GM19193 (cell line): Measurements from ENCODE around the gene MNAT1.

Experiments used
- POLR2A ChIP-seq: IDR thresholded peaks from 4 replicates; pipeline ENCODE4 v1.6.1; 2011; ENCODE audit not compliant: insufficient read depth, insufficient read length; ENCODE audit errors: extremely low read depth

Gene MNAT1

GRCh38 chr14:60882219-60882618, 147.7 kb downstream of the MNAT1 start:
- TF ChIP-seq POLR2A, result no peak

- no peak for TF ChIP-seq POLR2A
These were observed 149.6 kb downstream of the MNAT1 start for GRCh38 chr14:60884134-60884533.

DNA sequence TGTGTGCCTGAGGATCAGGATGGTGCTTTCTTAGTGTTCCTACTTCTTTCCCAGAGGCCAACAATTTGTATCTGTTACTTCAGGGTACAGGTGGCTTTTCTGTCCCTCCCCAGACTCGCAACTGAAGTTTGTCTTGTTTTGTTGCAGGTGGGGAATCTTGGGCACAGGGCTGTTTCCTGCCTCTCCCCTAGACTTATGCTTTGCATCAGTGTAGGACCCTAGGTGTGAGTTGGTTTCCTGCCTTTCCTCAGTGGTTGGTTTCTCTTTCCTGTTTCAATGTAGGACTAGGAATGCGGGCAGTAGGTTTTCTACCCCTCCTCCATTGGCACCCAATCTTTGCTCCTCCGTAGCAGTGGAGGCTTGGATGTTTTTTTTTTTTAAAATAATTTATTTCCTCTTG, 159.3 kb downstream of the MNAT1 start:
- TF ChIP-seq POLR2A, result no peak

GRCh38 chr14:60904381-60904780, 169.8 kb downstream of the MNAT1 start:
- no peak for TF ChIP-seq POLR2A

DNA sequence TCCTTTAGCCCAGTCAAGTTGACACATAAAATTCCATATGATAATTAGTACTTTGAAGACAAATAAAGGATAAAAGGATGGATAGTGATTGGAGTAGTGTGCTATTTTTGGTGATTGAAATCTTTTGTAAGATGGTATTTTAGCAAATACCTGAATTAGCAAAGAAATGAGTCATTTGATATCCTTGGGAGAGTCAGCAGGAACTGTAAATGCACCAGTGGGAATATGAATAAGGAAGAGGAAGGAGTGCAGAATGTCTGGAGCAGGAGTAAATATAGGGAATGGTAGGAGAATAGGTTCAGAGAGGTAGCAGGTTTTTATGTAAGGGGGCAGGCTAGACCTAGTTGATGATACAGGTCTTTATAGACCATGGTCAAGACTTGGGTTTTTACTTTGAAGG, 171.4 kb downstream of the MNAT1 start:
- TF ChIP-seq POLR2A, result no peak

DNA sequence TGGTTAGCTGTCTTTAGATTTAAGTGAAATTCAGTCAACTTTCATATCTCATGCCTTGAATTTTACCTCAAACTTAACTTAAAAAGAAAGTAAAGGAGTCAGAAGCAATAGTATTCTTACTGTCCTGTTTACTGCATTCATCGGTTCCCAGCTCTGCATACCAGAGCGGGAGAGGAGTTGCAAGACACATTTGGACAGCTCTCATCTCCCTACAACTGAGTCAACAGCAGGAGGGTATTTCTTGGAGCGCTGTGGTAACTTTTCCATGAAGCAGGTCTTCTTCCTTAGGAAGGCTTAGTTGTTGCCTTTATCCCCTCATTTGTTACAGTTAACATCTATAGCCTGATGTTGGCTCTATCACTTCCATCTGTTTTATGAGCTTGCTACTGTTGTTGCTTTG, 181.2 kb downstream of the MNAT1 start:
- no peak for TF ChIP-seq POLR2A

DNA sequence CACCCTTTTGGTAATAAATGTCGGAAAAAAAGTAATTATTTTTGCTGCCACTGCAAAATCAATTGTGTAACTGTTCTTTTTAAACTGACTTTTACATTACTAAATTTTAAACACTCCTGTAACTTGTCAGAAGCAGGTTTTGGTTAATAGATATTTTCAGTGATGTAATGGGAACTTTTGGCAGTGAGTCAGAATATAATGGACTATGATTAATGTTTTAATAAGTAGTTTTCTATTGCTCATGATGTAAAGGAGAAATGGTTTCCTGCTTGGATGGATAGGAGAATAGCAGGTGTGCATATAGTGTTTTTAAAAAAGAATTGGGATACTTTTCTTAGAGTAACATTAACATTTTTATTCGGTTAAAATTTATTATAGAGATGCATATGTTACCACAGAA, 187.5 kb downstream of the MNAT1 start:
- no peak for TF ChIP-seq POLR2A

- TF ChIP-seq POLR2A, result no peak
These were observed 190.7 kb downstream of the MNAT1 start for GRCh38 chr14:60925286-60925685.

- TF ChIP-seq POLR2A, result no peak
These were observed 191.4 kb downstream of the MNAT1 start for GRCh38 chr14:60926002-60926401.

DNA sequence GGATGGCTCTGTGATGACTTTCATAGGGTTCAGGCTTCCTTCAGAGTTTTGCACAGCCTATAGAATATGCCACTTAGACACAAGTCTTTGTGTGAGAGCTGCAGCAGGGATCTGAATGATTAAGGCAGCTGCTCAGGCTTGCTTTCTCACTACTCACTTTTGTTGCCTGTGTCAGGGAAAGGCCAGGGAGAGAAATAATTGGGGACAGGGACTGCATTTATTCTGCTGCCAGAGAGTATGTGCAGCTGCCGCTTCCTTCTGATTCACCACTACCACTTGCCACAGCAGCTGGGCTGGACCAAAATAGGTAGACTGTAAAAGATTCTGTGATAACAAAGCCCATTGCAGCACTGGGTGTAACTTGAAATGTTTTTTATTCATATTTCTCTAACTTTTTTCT, 196.7 kb downstream of the MNAT1 start:
- no peak for TF ChIP-seq POLR2A

DNA sequence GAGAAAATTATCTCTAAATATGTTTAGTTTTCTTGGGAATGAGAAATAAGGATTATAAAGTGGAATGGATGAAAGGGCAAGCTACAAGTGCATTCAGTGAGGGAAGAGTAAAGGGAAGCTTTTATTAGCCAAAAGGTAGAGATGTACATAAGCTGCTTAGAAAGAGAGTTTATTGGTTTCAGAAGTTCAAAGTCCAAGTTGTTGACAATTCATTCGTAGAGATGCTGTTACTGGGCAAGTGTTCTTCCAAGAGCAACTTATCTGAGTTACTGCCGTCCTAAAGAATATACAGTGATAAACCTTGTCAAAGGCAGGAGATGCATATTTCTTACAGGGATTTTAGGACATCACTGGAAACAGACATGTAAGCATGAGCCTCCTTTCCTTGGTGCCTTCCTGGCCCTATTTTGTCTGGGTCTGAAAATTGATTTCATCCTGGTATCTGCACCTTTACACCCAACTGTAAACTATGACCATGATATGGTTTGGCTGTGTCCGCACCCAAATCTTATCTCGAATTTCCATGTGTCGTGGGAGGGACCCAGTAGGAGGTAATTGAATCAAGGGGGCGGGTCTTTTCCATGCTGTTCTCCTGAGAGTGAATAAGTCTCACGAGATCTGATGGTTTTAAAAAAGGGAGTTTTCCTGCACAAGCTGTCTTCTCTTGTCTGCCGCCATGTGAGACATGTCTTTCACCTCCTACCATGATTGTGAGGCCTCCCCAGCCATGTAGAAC, 199.5 kb downstream of the MNAT1 start:
- TF ChIP-seq POLR2A, result no peak

GRCh38 chr14:60935319-60935718, 200.8 kb downstream of the MNAT1 start:
- no peak for TF ChIP-seq POLR2A

DNA sequence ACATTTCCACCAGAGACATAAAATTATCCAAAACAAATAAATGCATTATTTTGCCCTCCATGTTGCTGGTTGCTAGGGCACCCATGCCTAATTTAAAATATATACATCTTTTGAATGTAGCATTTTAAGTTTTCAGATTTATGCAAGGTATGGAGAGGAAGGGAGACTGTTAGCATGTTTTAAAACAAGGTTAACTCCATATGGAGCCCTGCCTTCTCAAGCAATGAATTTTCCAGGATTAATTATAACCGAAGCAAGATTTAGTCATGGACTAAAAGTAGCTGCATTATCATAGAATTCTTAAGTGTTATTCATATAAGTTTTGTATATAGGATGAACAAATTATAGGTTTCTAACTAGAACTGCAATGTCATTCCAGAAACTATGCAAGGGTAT, 209.1 kb downstream of the MNAT1 start:
- no peak for TF ChIP-seq POLR2A

DNA sequence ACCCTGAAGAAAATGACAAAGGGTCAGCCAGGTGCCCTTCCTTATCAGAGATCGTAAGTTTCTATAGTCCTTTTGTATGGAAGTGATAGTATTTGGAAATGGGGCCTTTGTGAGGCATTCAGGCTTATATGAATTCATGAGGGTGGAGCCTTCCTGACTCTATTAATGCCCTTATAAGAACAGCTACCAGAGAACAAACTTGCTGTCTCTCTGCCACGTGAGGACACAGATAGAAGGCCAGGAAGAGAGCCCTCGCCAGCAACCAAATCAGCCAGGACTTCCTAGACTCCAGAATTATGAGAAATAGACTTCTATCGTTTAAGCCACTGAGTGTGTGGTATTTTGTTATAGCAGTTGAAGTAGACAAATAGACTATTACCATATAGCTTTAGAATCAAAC, 209.6 kb downstream of the MNAT1 start:
- TF ChIP-seq POLR2A, result no peak

DNA sequence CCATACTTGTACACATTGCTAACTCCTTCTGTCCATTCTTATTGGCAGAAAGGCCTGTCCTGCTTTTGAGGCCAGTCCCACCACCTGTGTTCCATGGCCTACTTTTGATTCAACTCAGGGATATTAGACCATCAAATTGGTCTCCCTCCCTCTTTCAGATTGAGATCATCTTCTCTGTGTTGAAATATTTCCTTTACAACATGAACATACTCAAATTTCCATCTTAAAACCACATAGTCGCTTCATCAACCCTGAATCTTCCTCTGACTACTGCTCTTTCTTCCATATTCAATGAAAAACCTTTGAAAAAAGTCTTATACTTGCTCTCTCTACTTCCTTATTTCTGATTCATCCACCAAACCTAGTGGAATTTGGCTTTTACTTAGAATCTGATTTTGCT, 211.4 kb downstream of the MNAT1 start:
- TF ChIP-seq POLR2A, result no peak

GRCh38 chr14:60946773-60947172, 212.2 kb downstream of the MNAT1 start:
- no peak for TF ChIP-seq POLR2A
